PFSK-1 (cell line): Measurements from ENCODE around the gene DACH1.

Source experiments
- POLR2AphosphoS5 ChIP-seq: IDR thresholded peaks from 2 replicates; pipeline ENCODE4 v1.6.1; 2012; ENCODE audit warnings: low read depth, mild to moderate bottlenecking, control low read depth, low read length, moderate library complexity
- TAF1 ChIP-seq: IDR thresholded peaks from 2 replicates; pipeline ENCODE4 v1.6.1; 2012; ENCODE audit warnings: low read length, control low read depth, borderline replicate concordance; ENCODE audit not compliant: insufficient read depth

GRCh38 chr13:71464686-71465085 is 402.3 kb downstream of the DACH1 start:
- TF ChIP-seq POLR2AphosphoS5 (no peak), TAF1 (no peak)
